Activated T-helper 9 cell treated with anti-CD3 and anti-CD28 coated beads, Interleukin-2, amount 50 U/mL, for 16 hours (primary cell): ENCODE measurements around the gene DPH3.

Experiments
- DNase-seq: peaks from one replicate; pipeline ENCODE4 v3.0.0-alpha.2; 2020; ENCODE audit warnings: low read depth

The DPH3 gene

DNA sequence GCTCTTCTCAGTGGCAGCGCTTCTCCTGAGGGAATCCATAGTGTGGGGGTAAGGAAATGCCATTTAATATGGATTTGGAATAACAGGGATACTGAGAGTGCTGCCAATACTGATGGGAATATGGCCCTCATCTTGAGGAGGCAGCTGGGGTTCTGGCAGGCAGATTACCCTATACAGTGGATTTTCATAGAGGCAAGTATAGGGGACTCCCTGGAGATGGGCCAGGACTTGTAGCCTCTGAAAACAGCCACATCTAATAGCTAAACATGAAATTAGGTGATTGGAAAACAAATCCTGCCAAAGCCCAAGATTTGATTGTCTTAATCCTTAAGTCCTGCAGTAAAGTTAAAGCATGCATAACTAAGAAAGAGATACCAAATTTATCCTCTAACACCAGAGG lies 30.9 kb downstream of the DPH3 start:
- DNase-seq: no peak

DNA sequence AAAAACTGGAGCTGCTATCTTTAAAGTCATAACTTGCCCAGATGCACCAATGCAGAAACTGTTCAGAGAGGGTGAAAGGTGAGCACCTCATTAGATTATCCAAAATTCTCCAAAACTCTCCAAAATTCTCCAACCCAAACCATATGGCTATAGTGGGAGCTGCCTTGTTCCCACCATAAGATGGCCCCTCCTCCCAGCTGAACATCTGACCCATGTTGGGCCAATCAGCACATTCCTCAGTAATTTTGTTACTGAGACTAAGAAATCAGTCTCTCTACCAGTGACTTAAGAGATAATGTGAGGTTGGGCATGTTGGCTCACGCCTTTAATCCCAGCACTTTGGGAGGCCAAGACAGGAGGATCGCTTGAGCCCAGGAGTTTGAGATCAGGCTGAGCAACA lies 32.8 kb downstream of the DPH3 start:
- DNase-seq: no peak

DNA sequence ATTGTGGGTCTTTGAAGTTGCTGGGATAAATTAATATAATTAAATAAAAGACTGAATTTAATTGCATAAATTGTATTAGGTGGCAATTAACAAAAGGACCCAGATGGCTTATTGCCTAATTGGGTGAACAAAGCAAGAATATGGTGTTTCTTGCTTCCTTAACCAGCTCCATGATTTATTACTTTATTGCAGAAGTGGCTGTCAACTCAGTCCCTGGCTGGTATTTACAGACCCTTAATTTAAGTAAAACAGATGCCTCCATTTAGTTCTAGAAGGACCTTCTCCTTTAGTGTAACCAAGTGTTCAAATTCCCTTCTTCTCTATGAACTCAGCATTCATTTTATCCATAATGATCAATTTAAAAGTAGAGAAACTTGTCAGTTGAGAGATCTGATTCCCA lies 35.1 kb downstream of the DPH3 start:
- no peak for DNase-seq

DNA sequence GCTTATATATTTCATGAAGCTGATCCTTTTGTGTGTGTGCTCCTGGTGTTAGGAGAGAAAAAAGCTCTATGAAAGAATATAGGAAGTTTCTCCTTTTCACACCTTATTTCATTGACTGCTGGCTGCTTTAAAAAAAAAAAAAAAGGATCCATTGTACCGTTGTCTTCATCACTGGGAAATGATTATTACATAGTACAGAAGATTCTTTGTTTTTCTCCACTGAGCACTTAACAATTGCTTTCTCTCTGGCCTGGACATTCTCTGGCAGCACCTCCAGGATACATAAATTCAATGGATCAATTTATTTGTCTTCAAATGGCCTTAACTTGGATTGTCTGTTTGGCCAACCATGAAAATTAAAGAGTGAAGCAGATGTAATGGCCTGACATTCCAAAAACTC lies 37.2 kb downstream of the DPH3 start:
- no peak for DNase-seq

DNA sequence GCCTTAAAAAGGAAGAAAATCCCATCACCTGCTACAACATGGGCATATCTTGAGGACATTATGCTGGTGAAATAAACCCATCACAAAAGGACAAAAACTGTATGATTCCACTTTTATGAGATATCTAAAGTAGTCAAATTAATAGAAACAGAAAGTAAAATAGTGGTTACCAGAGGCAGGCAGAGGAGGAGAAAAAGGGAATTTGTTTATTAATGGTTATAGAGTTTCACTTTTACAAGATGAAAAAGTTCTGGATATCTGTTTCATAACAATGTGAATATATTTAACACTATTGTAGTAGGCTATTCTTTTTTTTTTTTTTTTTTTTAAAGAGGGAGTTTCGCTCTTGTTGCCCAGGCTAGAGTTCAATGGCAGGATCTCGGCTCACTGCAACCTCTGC lies 40.4 kb downstream of the DPH3 start:
- no peak for DNase-seq

DNA sequence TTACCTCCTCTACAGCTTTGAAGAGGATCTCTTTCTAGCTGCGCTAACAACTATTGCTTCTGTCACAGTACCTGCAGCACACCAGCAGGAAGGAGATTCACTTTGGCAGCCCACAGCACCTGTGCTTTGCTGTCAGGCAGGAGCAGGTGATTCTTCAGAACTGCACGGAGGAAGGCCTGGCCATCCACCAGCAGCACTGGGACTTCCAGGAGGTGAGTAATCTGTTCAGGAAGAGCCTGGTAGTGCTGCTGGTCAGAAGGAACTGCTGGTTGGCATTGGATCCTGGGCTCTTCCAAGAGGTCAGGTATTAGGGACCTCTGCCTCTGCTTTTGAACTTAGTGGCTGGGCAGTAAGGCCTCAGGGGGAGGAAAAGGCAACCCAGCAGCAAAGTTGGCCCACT lies 42.2 kb downstream of the DPH3 start:
- no peak for DNase-seq

DNA sequence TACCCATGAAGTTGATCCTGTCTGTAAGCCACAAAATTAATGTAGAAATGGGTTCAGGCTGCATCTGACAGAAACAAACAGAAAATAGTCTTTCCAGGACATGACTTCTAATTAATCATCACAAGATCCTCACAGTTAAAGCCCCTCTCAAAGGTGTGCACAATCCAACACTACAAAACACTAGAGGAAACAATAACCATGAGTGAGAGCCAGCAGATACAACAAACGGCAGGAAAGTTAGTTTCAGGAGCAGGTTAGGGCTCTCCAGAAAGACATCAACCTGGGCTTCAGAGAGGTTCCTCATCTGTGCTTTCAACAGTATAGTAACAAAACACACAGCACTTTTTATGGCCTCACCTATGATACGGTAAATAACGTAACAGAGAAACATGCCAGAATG lies 42.8 kb downstream of the DPH3 start:
- no peak for DNase-seq

DNA sequence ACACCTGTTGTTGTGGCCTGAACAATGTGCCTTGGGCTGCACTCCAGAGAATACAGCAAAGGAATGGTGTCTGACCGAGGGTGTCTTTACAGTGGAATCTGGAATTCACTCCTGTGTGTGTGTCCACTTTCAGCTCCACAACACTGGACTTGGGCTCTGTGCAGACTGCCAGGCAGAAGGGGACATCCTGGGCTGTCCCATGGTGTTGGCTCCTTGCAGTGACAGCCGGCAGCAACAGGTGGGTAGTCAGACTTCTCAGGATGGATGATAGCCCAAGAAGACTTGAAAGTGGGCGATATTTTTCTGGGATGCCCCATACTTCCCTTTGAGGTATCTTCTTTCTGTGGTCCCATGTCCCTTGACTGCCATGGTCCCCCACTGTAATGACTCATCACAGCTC lies 45.0 kb downstream of the DPH3 start:
- DNase-seq: no peak

DNA sequence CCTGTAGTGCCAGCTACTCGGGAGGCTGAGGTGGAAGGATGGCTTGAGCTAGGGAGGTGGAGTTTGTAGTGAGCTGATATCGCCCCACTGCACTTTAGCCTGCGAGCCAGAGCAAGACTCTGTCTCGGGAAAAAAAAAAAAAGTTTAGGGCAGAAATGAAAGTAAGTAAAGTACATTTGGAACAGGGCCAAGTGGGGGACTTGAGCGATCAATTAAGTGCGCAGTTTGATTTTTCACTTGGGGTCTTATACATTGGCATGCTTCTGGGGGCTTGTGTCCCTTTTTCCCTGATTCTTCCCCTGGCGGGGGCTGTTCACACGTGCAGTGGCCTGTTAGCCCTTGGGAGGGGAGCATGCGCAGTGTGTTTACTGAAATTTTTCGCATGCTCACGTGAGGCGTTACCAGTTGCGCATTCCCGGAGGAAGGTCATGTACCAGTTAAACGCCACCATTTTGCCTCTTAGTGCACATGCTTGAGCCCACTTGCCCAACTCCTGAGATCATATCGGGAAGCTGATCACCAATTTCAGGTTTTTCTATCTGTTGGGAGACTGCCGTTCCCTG lies 48.3 kb downstream of the DPH3 start:
- no peak for DNase-seq

DNA sequence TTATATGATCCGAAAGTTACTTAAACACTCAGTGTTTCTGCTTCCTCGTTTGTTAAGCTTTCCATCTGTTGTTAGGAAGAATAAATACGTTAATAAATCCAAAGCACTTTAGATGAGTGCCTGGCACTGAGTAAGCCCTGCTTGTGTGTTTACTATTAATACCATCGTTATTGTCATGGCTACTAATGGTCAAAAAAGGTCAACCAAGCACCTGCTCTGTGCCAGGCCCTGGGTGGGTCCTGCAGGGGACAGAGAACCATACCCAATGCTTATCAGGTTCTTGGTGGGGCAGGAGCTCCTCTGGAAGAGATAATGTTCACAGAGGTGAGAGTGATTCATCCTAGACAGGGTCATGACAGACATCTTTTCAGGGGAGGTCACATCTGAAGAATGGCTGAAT lies 50.4 kb downstream of the DPH3 start:
- DNase-seq: no peak

DNA sequence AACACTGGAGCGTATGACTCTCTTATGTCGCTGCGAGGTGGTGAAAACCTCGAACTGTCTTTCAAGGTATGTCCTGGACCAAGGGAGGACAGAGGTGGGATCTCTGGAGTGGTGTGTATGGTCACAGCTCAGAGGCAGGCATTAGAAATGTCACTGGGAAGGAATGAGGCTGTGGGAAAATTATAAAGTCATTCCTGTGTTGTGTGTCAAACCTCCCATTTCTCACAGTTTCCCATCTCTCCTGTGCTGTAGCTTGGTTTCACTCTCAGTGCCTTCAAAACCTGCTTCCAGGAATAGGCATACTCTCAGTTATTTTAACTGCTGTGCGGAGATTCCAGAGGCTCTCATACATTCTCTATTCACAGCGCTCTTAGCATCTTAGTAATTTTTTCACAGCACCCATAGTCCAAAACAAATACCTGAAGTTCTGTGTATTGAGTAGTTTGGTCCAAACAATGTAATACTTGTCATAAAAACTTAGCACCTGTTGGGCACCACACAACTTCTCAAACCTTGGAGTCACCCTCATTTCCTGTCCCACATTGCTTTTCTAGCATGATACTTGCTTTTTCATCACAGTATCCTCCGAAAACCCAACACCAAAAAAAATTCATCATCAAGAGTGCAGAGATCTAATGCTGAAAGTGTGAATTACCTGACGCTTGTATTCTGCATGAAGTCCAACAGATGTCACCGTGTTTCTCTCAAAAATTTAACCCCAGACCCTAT lies 53.4 kb downstream of the DPH3 start:
- DNase-seq: no peak
